ENCODE measurements around the gene ATL3.
"Not testable (repeated sequence)": the region's sequence is repeated elsewhere in the genome, so short reads cannot be mapped to it uniquely, and the experiment has no call there.

The ATL3 gene

DNA sequence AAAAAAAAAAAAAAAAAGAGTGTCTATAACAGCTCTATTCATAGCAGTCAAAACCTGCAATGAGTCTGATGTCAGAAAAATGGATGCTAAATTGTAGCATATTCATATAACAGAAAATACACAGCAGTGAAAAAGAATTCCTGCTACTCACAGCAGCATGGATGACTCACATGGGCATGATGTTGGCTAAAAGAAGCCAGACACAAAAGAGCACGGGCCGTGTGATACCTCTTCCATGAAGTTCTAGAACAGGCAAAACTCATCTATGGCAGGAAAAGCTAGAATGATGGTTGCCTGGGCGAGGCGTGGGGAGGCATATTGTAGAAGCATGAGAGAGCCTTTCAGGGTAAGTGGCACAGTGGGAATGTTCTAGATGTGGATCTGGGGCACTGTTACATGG, 75.9 kb downstream of the ATL3 start:
- in situ Hi-C loops (cut with HindIII; ENCODE audit: low sequenced_read_pairs): no loop called here

DNA sequence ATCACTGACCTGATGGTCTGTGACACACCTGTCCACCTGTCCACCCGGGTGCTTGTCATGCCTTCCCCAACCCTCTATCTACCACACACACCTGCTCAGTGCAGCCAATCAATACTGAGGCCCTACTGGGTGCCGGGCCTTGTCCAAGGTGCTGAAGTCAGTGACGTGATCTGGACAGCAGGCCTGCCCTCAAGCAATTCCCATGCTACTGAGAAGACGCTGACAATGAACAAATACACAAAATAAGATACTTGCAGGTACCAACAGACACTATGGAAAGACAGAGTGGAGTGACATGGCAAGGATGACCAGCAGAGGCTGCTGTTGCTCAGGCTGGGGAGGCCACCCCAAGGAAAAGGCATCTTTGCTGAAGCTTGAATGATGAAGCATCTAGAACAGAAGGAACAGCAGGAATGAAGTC, 78.2 kb downstream of the ATL3 start:
- in situ Hi-C loops (cut with HindIII; ENCODE audit: low sequenced_read_pairs): no loop called here

DNA sequence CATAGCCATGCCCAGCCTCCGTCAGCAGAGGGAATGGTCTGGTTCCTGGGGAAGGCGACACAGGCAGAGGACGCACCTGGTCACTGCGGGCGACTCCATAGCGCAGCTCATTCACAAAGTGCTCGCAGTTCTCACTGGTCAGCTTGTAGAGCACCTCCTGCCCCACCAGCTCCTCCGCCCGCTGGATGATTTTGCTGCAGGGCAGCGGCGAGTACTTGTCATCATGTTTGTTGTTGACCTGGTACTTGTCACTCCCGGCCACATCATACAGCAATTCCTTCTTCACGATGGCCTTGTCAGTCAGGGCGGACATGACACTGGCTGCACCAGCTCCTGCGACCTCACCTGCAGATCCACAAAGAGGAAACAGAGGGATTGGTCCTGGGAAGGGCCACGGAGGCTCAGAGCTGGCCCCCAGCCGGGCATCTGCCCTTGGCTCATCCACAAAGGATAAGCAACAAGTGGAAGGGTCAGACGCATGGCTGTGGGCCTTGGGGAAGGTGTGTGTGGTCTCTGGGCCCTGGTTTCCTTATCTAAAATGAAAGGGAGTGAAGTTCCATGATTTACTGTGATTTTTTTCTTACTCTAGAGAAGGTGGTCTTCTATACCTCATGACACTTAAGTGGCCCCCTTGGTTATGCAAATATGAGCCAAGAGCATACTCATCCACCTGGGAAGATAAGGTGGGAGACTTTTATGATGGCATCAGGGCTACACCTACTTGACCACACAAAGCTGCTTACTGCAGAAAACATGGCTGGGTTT, 81.0 kb downstream of the ATL3 start:
- in situ Hi-C loops (cut with HindIII; ENCODE audit: low sequenced_read_pairs): no loop called here

GRCh38 chr11:63589000-63589399, 82.2 kb downstream of the ATL3 start:
- in situ Hi-C loops (cut with HindIII; ENCODE audit: low sequenced_read_pairs): no loop called here

DNA sequence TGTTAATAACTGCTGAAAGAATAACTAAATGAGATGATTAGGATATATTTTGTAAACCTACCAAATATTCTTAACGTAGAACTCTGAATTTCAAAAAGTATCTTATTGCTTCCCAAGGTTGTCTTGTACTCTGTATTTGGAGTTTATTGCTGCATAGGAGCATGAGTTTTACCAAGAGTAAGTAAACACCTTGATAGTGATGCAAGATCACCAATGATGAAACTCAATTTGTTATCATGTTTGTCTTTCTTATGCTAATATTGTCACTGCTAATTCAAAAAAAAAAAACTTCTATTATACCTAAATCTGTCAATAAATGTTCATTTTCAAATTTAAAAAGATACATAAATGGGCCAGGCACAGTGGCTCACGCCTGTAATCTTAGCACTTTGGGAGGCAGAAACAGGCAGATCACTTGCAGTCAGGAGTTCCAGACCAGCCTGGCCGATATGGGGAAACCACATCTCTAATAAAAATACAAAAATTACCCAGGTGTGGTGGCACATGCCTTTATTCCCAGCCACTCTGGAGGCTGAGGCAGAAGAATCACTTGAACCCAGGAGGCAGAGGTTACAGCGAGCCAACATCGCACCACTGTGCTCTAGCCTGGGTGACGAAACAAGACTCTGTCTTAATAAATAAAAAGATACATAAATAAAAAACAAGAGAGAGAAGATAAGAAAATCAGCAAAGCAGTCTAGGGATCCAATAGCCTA, 84.6 kb downstream of the ATL3 start:
- in situ Hi-C loops (cut with HindIII; ENCODE audit: low sequenced_read_pairs): no loop called here

- in situ Hi-C loops (cut with HindIII; ENCODE audit: low sequenced_read_pairs): no loop called here
Observed at GRCh38 chr11:63583357-63583677, 87.9 kb downstream of the ATL3 start.

DNA sequence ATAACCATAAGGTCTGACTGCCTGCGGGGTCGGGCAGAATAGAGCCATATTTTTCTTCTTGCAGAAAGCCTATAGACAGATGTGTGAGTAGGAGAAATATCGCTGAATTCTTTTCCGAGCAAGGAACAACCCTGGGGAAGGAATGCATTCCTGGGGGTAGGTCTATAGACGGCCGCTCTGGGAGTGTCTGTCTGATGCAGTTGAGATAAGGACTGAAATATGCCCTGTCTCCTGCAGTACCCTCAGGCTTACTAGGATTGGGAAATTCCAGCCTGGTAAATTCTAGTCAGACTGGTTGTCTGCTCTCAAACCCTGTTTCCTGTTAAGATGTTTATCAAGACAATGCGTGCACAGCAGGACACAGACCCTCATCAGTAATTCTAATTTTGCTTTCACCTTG, 90.0 kb downstream of the ATL3 start:
- in situ Hi-C loops (cut with HindIII; ENCODE audit: low sequenced_read_pairs): not testable (repeated sequence)

- in situ Hi-C loops (cut with HindIII; ENCODE audit: low sequenced_read_pairs): not testable (repeated sequence)
Observed at GRCh38 chr11:63578882-63579281, 92.3 kb downstream of the ATL3 start.

DNA sequence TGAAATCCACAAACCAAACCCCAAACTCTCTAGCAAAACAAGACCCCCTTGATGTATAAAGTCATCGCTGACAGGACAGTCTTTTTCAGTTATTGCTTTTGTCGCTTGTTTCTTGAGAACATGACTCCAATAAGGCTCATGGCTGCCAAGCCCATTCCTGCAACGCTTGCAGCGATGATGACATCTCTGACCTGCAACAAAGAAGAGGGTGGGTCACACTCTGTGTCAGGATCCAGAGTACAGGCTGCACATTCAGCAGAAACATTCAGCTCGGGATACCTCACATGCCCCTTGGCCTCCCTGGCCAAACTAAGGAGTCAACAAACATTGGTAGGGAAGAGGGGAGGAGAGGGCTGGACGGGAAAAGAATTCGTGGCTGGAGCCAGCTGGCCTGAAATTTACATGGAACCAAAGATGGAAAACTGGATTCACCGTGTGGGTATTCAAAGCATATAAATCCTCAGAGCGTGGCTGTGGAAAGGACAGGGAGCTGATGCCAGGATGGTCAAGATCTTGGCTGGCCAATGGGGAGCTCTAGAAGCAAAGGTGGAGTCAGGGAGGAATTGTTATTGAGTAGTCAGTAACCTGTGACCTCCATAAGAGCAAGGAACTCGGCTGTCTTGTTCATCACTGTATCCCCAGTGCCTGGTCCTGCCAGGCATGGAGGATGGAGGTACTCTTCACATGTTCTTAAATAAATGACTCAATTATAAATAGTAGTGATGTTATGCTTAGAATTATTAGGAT, 96.1 kb downstream of the ATL3 start:
- in situ Hi-C loops (cut with HindIII; ENCODE audit: low sequenced_read_pairs): no loop called here

Data from DLD1 (cell line).